CD4-positive, alpha-beta T cell treated with Interleukin-17A for 1 hour (primary cell): ENCODE measurements around the gene ACSL3.
"Not testable (repeated sequence)": the region's sequence is repeated elsewhere in the genome, so short reads cannot be mapped to it uniquely, and the experiment has no call there.

Experiments
- DNase-seq: peaks from one replicate; pipeline ENCODE4 v3.0.0-alpha.2; 2020

ACSL3 gene

GRCh38 chr2:222982010-222982908 is 121.4 kb downstream of the ACSL3 start:
- DNase-seq: no peak

GRCh38 chr2:222982909-222983265 is 122.1 kb downstream of the ACSL3 start:
- DNase-seq: no peak

- no peak for DNase-seq
Measured at GRCh38 chr2:222984908-222985307, 124.1 kb downstream of the ACSL3 start.

GRCh38 chr2:222989431-222989830 is 128.6 kb downstream of the ACSL3 start:
- no peak for DNase-seq

GRCh38 chr2:222990206-222990605 is 129.4 kb downstream of the ACSL3 start:
- not testable (repeated sequence) for DNase-seq

- no peak for DNase-seq
Measured at GRCh38 chr2:222992137-222992536, 131.3 kb downstream of the ACSL3 start.
